HepG2 (cell line): ENCODE data around the gene RAI14. TPM values are rescaled to one million over a fixed set of nuclear protein-coding genes. Genes with fewer than 3 reads are reported as not detected.

ENCODE experiments used
- ATAC-seq: fragments of 200-7000 bp; cut with Tn5 transposase; 3 replicates; pipeline ENCODE4 v1.9.1; 2020; ENCODE audit warnings: mild to moderate bottlenecking, moderate library complexity
- BruUV-seq: library from RNA; stranded (reverse); fragments of 400-500 nt; replicated peaks from 2 replicates; lab custom pipeline; 2021; lab: Mats Ljungman, UMichigan
- CTCF ChIA-PET: fragments of 300-600 bp; formaldehyde crosslinking; extraction: SDS; loops from one replicate; lab custom pipeline; 2021; ENCODE audit warnings: low total read pairs, inconsistent platforms, low intra/inter-chr PET ratio; lab: Yijun Ruan, JAX
- POLR2A ChIA-PET: fragments of 350-600 bp; sonication (Branson Sonifier 250); formaldehyde crosslinking; loops from one replicate; lab custom pipeline; 2020; ENCODE audit warnings: antibody characterized with exemption, inconsistent platforms; lab: Yijun Ruan, JAX
- DNase-seq: peaks from one replicate; pipeline ENCODE4 v3.0.0-alpha.2; 2015; ENCODE audit warnings: low spot score
- FAIRE-seq: peaks from 3 replicates; lab custom pipeline; 2011; peaks lifted over from hg19 to GRCh38; lab: Jason Lieb, UNC
- H2AFZ ChIP-seq: one replicate; pipeline ENCODE4 v1.6.1; 2011; ENCODE audit warnings: low read length, inconsistent platforms
- H3K27ac ChIP-seq: fragments of 300-600 bp; 3 replicates; pipeline ENCODE4 v1.8.0; 2011; ENCODE audit warnings: mixed run types, mild to moderate bottlenecking, mixed read lengths, low read length, inconsistent platforms; ENCODE audit not compliant: insufficient read depth; ENCODE audit errors: extremely low read length
- H3K27me3 ChIP-seq, 2 experiments: fragments of 200-600 bp in 1 of 2; 2 replicates in 1 of 2; 3 replicates in 1 of 2; pipeline versions ENCODE4 v1.6.0 to v1.8.0; 2011; ENCODE audit warnings: low read length in 2 of 2, mild to moderate bottlenecking in 2 of 2, moderate library complexity in 2 of 2, inconsistent platforms in 1 of 2; ENCODE audit not compliant: insufficient read depth in 2 of 2, control insufficient read depth in 1 of 2
- H3K36me3 ChIP-seq, 2 experiments: fragments of 200-600 bp in 1 of 2; replicated peaks in 1 of 2; 2 replicates in 1 of 2; 3 replicates in 1 of 2; pipeline versions ENCODE4 v1.5.1 to v1.8.0; 2011; ENCODE audit warnings: low read length in 2 of 2, inconsistent platforms in 1 of 2; ENCODE audit not compliant: insufficient read depth in 2 of 2, control insufficient read depth in 1 of 2
- H3K4me1 ChIP-seq: 2 replicates; pipeline ENCODE4 v1.5.1; 2012; ENCODE audit warnings: low read length, inconsistent platforms; ENCODE audit not compliant: insufficient read depth
- H3K4me2 ChIP-seq: 2 replicates; pipeline ENCODE4 v1.6.0; 2011; ENCODE audit warnings: low read depth, low read length, inconsistent platforms
- H3K4me3 ChIP-seq, 3 experiments: fragments of 200-600 bp in 1 of 3; sonication (generic), shearing (Covaris generic) in 1 of 3; replicated peaks in 1 of 3; 2 replicates each; pipeline ENCODE4 v1.5.1; 2011 to 2016; ENCODE audit warnings: low read length in 3 of 3, inconsistent platforms in 2 of 3, low read depth in 2 of 3, mild to moderate bottlenecking in 2 of 3, control low read depth in 1 of 3, mixed read lengths in 1 of 3; ENCODE audit not compliant: insufficient read depth in 1 of 3
- H3K79me2 ChIP-seq: one replicate; pipeline ENCODE4 v1.6.1; 2011; ENCODE audit warnings: low read length, inconsistent platforms; ENCODE audit not compliant: insufficient read depth
- H3K9ac ChIP-seq: 2 replicates; pipeline ENCODE4 v1.6.0; 2011; ENCODE audit warnings: mild to moderate bottlenecking, low read depth, low read length, inconsistent platforms; ENCODE audit not compliant: insufficient read depth
- H3K9me3 ChIP-seq: 2 replicates; pipeline ENCODE4 v1.5.1; 2012; ENCODE audit warnings: mild to moderate bottlenecking, low read length
- H4K20me1 ChIP-seq: 2 replicates; pipeline ENCODE4 v1.6.0; 2011; ENCODE audit warnings: inconsistent platforms, mild to moderate bottlenecking, low read length, moderate library complexity; ENCODE audit not compliant: insufficient read depth
- ARNT2 ChIP-seq: sonication (generic); formaldehyde crosslinking; IDR thresholded peaks from 2 replicates; pipeline ENCODE4 v1.8.0; 2022; ENCODE audit warnings: mild to moderate bottlenecking, low read depth, missing genetic modification reagents, moderate library complexity
- MYPOP ChIP-seq: sonication (generic); formaldehyde crosslinking; IDR thresholded peaks from 2 replicates; pipeline ENCODE4 v1.8.1; 2023; ENCODE audit warnings: mild to moderate bottlenecking, moderate library complexity, missing genetic modification reagents
- ZNF407 ChIP-seq: sonication (generic); formaldehyde crosslinking; IDR thresholded peaks from one replicate; pipeline ENCODE4 v1.5.1; 2020; ENCODE audit warnings: mild to moderate bottlenecking, missing genetic modification reagents; ENCODE audit errors: not compliant biosample characterization
- ZNF609 ChIP-seq: sonication (generic); formaldehyde crosslinking; IDR thresholded peaks from 2 replicates; pipeline ENCODE4 v1.4.0; 2020; ENCODE audit warnings: mild to moderate bottlenecking, missing genetic modification reagents, borderline replicate concordance
- WGBS: methylation state at CpG from one replicate; pipeline ENCODE4 v1.1.6; 2017; ENCODE audit warnings: low lambda C conversion rate; 5-methylcytosine and 5-hydroxymethylcytosine counted together
- in situ Hi-C: cut with HindIII; loops from 2 replicates; pipeline ENCODE4 v1.10.0; 2017; ENCODE audit warnings: low pct_unique_long_range_greater_than_20kb; ENCODE audit not compliant: extremely low pct_ligation_motif_present
- intact Hi-C: fragments of 100-400 bp; cut with micrococcal nuclease; formaldehyde crosslinking; loops from one replicate; pipeline ENCODE4 v1.10.0; 2022; ENCODE audit not compliant: unreplicated experiment
- polyA plus RNA-seq, 8 experiments: library from polyadenylated mRNA; depleted of rRNA in 3 of 8; stranded (reverse) in 7 of 8; unstranded in 1 of 8; fragments of >200 nt; fragmentation: Illumina TruSeq in 4 of 8; extraction: Trizol in 4 of 8; gene quantifications; 2 replicates each; pipeline versions ENCODE4 v1.2.1 to v1.2.3, GENCODE V29; 2011 to 2016; ENCODE audit warnings: low read depth in 4 of 8, missing spikeins in 1 of 8, mixed read lengths in 1 of 8; ENCODE audit not compliant: insufficient read depth in 1 of 8
- total RNA-seq, 5 experiments: library from RNA; depleted of rRNA; stranded (reverse); fragments of >200 nt; fragmentation: Illumina TruSeq; extraction: Trizol; gene quantifications; 2 replicates each; pipeline ENCODE4 v1.2.3, GENCODE V29; 2016; ENCODE audit warnings: low read depth in 1 of 5

The RAI14 gene
- total and polyA plus RNA-seq, 2 of the 13 experiments (the other 11 are each of a cell fraction or from before 2014, with no cell fraction given): 12.6 to 18.2 TPM

GRCh38 chr5:34820593-34820992, 164.5 kb downstream of the RAI14 start (continued):
- TF ChIP-seq ZNF609 (CRISPR knock-in tag) (no peak), ARNT2 (CRISPR knock-in tag) (no peak)

- in situ Hi-C loops (no loop called here), intact Hi-C loops (no loop called here)
- ATAC-seq: no peak
- 96% methylated on average over 8 of the region's 8 CpGs for WGBS
- H3K79me2 ChIP-seq: no peaks in the 10 kb centered on the region
- H3K27ac ChIP-seq: no peak overlapping the region
- H3K27me3 ChIP-seq: no peaks in the 10 kb centered on the region
- H3K4me1 ChIP-seq: peaks cover 12% of the 10 kb centered on the region
- H2AFZ ChIP-seq: no peak overlapping the region
- DNase-seq: no peak
- no peak overlapping the region for H3K4me3 ChIP-seq
- no peak for FAIRE-seq
- H3K9me3 ChIP-seq: no peaks in the 10 kb centered on the region
- H3K36me3 ChIP-seq: peaks cover 4 to 27% of the 10 kb centered on the region in 2 experiments; a peak in 3 of 5 replicates
- TSS peak; percentile 50 for BruUV-seq
- no peak overlapping the region for H3K9ac ChIP-seq
- H3K4me2 ChIP-seq: no peak overlapping the region
- ChIA-PET POLR2A (no interaction called here), CTCF (no interaction called here)
- no peaks in the 10 kb centered on the region for H4K20me1 ChIP-seq
- no peak for TF ChIP-seq MYPOP (CRISPR knock-in tag)
- TF ChIP-seq ZNF407: no peak
These were observed 167.0 kb downstream of the RAI14 start for GRCh38 chr5:34822956-34823715.
